OCI-LY1 (cell line): ENCODE results near the gene AMOT.

Experiments
- H2AFZ ChIP-seq: fragments of 200-600 bp; sonication (generic), shearing (Covaris generic); 2 replicates; pipeline ENCODE4 v1.6.0; 2014; ENCODE audit warnings: antibody characterized with exemption, mild to moderate bottlenecking, low read length
- H3F3A ChIP-seq: fragments of 200-600 bp; sonication (generic), shearing (Covaris generic); 2 replicates; pipeline ENCODE4 v1.6.0; 2014; ENCODE audit warnings: mild to moderate bottlenecking, antibody characterized with exemption, low read length, moderate library complexity; ENCODE audit not compliant: insufficient read depth
- H3K27ac ChIP-seq: fragments of 200-600 bp; sonication (generic); 2 replicates; pipeline ENCODE4 v1.5.1; 2014; ENCODE audit warnings: low read length, mixed run types, mild to moderate bottlenecking, low read depth; ENCODE audit not compliant: poor library complexity, severe bottlenecking
- H3K27me3 ChIP-seq: fragments of 200-600 bp; sonication (generic); 2 replicates; pipeline ENCODE4 v1.6.0; 2014; ENCODE audit warnings: antibody characterized with exemption, mild to moderate bottlenecking, low read length, moderate library complexity; ENCODE audit not compliant: insufficient read depth
- H3K36me3 ChIP-seq: fragments of 200-600 bp; sonication (generic); 2 replicates; pipeline ENCODE4 v1.6.1; 2014; ENCODE audit warnings: mild to moderate bottlenecking, antibody characterized with exemption, low read length, moderate library complexity, mixed read lengths; ENCODE audit not compliant: insufficient read depth
- H3K4me1 ChIP-seq: fragments of 200-600 bp; sonication (generic); 2 replicates; pipeline ENCODE4 v1.5.1; 2014; ENCODE audit warnings: mild to moderate bottlenecking, low read length, moderate library complexity; ENCODE audit not compliant: insufficient read depth, severe bottlenecking
- H3K4me2 ChIP-seq: fragments of 200-600 bp; sonication (generic), shearing (Covaris generic); 2 replicates; pipeline ENCODE4 v1.6.1; 2014; ENCODE audit warnings: low read length
- H3K4me3 ChIP-seq: fragments of 200-600 bp; sonication (generic); 2 replicates; pipeline ENCODE4 v1.5.1; 2014; ENCODE audit warnings: low read length, low read depth, mild to moderate bottlenecking, mixed read lengths; ENCODE audit not compliant: poor library complexity, severe bottlenecking
- H3K79me2 ChIP-seq: fragments of 200-600 bp; shearing (Covaris generic); 2 replicates; pipeline ENCODE4 v1.6.1; 2016; ENCODE audit warnings: mixed run types, low read length, mixed read lengths; ENCODE audit not compliant: insufficient read depth
- H3K9ac ChIP-seq: fragments of 200-600 bp; sonication (generic), shearing (Covaris generic); 2 replicates; pipeline ENCODE4 v1.6.1; 2014; ENCODE audit warnings: mild to moderate bottlenecking, low read length, mixed read lengths
- H3K9me2 ChIP-seq: fragments of 200-600 bp; sonication (generic), shearing (Covaris generic); 2 replicates; pipeline ENCODE4 v1.6.1; 2014; ENCODE audit warnings: low read depth, mild to moderate bottlenecking, low read length, mixed read lengths
- H3K9me3 ChIP-seq: fragments of 200-600 bp; shearing (Covaris generic); 2 replicates; pipeline ENCODE4 v1.6.1; 2014; ENCODE audit warnings: low read length, mixed read lengths
- H4K20me1 ChIP-seq: fragments of 200-600 bp; sonication (generic), shearing (Covaris generic); 2 replicates; pipeline ENCODE4 v1.6.0; 2016; ENCODE audit warnings: mild to moderate bottlenecking, low read length; ENCODE audit not compliant: insufficient read depth
- CTCF ChIP-seq: fragments of 200-600 bp; sonication (generic), shearing (Covaris generic); IDR thresholded peaks from 2 replicates; pipeline ENCODE4 v1.5.1; 2017; ENCODE audit warnings: mild to moderate bottlenecking, antibody characterized with exemption, low read length, moderate library complexity, mixed read lengths
- EZH2 ChIP-seq: fragments of 200-600 bp; sonication (generic), shearing (Covaris generic); IDR thresholded peaks from 2 replicates; pipeline ENCODE4 v1.8.0; 2017; ENCODE audit warnings: borderline replicate concordance, mixed run types, mild to moderate bottlenecking, antibody characterized with exemption, low read length, moderate library complexity, mixed read lengths

Gene AMOT

GRCh38 chrX:112786076-112786475 lies 54.6 kb downstream of the AMOT start:
- Histone ChIP-seq H3K27ac (no peak overlapping the region), H3K9ac (no peak overlapping the region), H3F3A (no peaks in the 10 kb centered on the region), H3K36me3 (no peaks in the 10 kb centered on the region), H4K20me1 (no peaks in the 10 kb centered on the region), H3K79me2 (no peaks in the 10 kb centered on the region), H3K27me3 (no peaks in the 10 kb centered on the region), H3K9me3 (no peaks in the 10 kb centered on the region), H3K4me2 (no peak overlapping the region), H2AFZ (no peak overlapping the region), H3K4me1 (no peaks in the 10 kb centered on the region), H3K4me3 (no peak overlapping the region), H3K9me2 (no peaks in the 10 kb centered on the region)
- TF ChIP-seq CTCF, result no peak
- no peak for TF ChIP-seq EZH2

- H3K9ac ChIP-seq, result no peak overlapping the region
- no peaks in the 10 kb centered on the region for H4K20me1 ChIP-seq
- H3K4me1 ChIP-seq, result no peaks in the 10 kb centered on the region
- no peaks in the 10 kb centered on the region for H3K9me3 ChIP-seq
- H3K27me3 ChIP-seq, result no peaks in the 10 kb centered on the region
- H3K4me3 ChIP-seq, result no peak overlapping the region
- H3K36me3 ChIP-seq, result no peaks in the 10 kb centered on the region
- no peak overlapping the region for H3K27ac ChIP-seq
- no peak overlapping the region for H2AFZ ChIP-seq
- TF ChIP-seq CTCF (no peak), EZH2 (no peak)
- no peaks in the 10 kb centered on the region for H3K9me2 ChIP-seq
- H3F3A ChIP-seq, result no peaks in the 10 kb centered on the region
- no peak overlapping the region for H3K4me2 ChIP-seq
- H3K79me2 ChIP-seq, result no peaks in the 10 kb centered on the region
Measured at GRCh38 chrX:112785344-112785743, 55.3 kb downstream of the AMOT start.

- Histone ChIP-seq H2AFZ (no peak overlapping the region), H3K36me3 (no peaks in the 10 kb centered on the region)
Measured at GRCh38 chrX:112784692-112785091, 55.9 kb downstream of the AMOT start.

More at GRCh38 chrX:112784692-112785091, 55.9 kb downstream of the AMOT start:
- H3K4me2 ChIP-seq, result no peak overlapping the region
- H3K9ac ChIP-seq, result no peak overlapping the region
- no peaks in the 10 kb centered on the region for H3K9me3 ChIP-seq
- no peak for TF ChIP-seq CTCF
- H3K27me3 ChIP-seq, result no peaks in the 10 kb centered on the region
- H3K79me2 ChIP-seq, result no peaks in the 10 kb centered on the region
- no peaks in the 10 kb centered on the region for H4K20me1 ChIP-seq
- H3K27ac ChIP-seq, result no peak overlapping the region
- no peaks in the 10 kb centered on the region for H3F3A ChIP-seq
- no peak overlapping the region for H3K4me3 ChIP-seq
- H3K9me2 ChIP-seq, result no peaks in the 10 kb centered on the region
- H3K4me1 ChIP-seq, result no peaks in the 10 kb centered on the region
